ENCODE measurements around the gene TPI1. TPM values are rescaled to one million over a fixed set of nuclear protein-coding genes. Genes with fewer than 3 reads are reported as not detected.
"Not testable (repeated sequence)": the region's sequence is repeated elsewhere in the genome, so short reads cannot be mapped to it uniquely, and the experiment has no call there.

TPI1 gene
- total RNA-seq, 2 donors from 2014 or later = 805 to 1,294 TPM

DNA sequence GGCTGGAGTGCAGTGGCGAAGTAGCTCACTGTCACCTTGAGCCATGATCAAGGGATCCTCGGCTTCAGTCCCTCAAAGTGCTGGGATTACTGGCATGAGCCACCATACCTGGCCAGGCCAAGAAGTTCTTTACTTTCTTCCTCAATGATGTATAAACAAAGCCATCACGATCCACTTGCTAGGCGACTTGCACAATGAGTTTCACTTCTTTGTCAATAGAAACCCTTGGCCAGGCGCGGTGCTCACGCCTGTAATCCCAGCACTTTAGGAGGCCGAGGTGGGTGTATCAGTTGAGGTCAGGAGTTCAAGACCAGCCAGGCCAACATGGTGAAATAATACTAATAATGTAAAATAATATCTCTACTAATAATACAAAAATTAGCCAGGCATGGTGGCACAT lies 20.1 kb downstream of the TPI1 start:
- Mint-ChIP-seq H3K4me1 (peaks cover 53% of the 10 kb centered on the region), H3K9me3 (peaks cover 10% of the 10 kb centered on the region), H3K36me3 (ENCODE audit: low read depth) (peaks cover 45% of the 10 kb centered on the region), H3K27me3 (ENCODE audit: insufficient read depth) (no peaks in the 10 kb centered on the region), H3K27ac (peak overlapping the region; percentile 93), H3K4me3 (peak overlapping the region; percentile 21)
- H3K36me3 ChIP-seq (ENCODE audit: control insufficient read depth, insufficient read depth, low read length) = peaks cover 26% of the 10 kb centered on the region
- no peak for DNase-seq
- H3K27ac ChIP-seq (ENCODE audit: low read depth, low read length) = no peak overlapping the region
- H3K9ac ChIP-seq (ENCODE audit: extremely low read depth, low read length, poor library complexity, severe bottlenecking) = no peak overlapping the region
- no peaks in the 10 kb centered on the region for H3K27me3 ChIP-seq (ENCODE audit: control insufficient read depth, insufficient read depth, low read length, poor library complexity, severe bottlenecking)
- no peaks in the 10 kb centered on the region for H3K9me3 ChIP-seq (ENCODE audit: control insufficient read depth, low read length)
- WGBS, 2 experiments (ENCODE audit: insufficient coverage in 1 of 2, insufficient read length in 1 of 2) = 90 to 96% methylated on average over 7 to 8 of the region's 8 CpGs
- TF ChIP-seq, protein P1, sequence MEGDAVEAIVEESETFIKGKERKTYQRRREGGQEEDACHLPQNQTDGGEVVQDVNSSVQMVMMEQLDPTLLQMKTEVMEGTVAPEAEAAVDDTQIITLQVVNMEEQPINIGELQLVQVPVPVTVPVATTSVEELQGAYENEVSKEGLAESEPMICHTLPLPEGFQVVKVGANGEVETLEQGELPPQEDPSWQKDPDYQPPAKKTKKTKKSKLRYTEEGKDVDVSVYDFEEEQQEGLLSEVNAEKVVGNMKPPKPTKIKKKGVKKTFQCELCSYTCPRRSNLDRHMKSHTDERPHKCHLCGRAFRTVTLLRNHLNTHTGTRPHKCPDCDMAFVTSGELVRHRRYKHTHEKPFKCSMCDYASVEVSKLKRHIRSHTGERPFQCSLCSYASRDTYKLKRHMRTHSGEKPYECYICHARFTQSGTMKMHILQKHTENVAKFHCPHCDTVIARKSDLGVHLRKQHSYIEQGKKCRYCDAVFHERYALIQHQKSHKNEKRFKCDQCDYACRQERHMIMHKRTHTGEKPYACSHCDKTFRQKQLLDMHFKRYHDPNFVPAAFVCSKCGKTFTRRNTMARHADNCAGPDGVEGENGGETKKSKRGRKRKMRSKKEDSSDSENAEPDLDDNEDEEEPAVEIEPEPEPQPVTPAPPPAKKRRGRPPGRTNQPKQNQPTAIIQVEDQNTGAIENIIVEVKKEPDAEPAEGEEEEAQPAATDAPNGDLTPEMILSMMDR (conservative IDR thresholded peaks at IDR 0.05) = no peak
- no peak overlapping the region for H3K4me3 ChIP-seq (ENCODE audit: low read length)
- peaks cover 7% of the 10 kb centered on the region for H3K4me1 ChIP-seq (ENCODE audit: control insufficient read depth, insufficient read depth, low read length)

DNA sequence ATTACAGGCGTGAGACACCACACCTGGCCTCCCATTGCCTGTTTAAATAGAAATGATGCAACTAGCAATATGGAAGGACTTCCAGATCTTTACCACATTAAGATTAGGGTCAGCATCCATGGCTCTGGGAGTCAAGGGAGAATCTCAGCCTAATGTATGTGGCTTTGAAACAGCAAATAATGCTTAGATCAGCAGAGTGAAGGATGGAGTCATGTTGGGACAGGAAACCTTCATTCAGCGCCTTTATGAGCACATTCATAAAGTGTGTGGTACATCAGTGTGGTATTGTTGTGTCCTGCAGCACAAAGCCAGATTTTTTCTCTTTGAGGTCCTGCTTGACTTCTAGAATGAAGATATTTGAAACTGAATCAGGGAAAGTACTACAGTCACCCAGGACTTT lies 21.0 kb downstream of the TPI1 start:
- no peaks in the 10 kb centered on the region for H3K27me3 ChIP-seq (ENCODE audit: control insufficient read depth, insufficient read depth, low read length, poor library complexity, severe bottlenecking)
- H3K36me3 ChIP-seq (ENCODE audit: control insufficient read depth, insufficient read depth, low read length) = peaks cover 24% of the 10 kb centered on the region
- Mint-ChIP-seq H3K4me3 (no peak overlapping the region), H3K27ac (peak overlapping the region; percentile 70), H3K9me3 (peaks cover 10% of the 10 kb centered on the region), H3K27me3 (ENCODE audit: insufficient read depth) (peaks cover 1% of the 10 kb centered on the region), H3K36me3 (ENCODE audit: low read depth) (peaks cover 37% of the 10 kb centered on the region), H3K4me1 (peaks cover 53% of the 10 kb centered on the region)
- no peaks in the 10 kb centered on the region for H3K9me3 ChIP-seq (ENCODE audit: control insufficient read depth, low read length)
- no peak overlapping the region for H3K9ac ChIP-seq (ENCODE audit: extremely low read depth, low read length, poor library complexity, severe bottlenecking)
- 84 to 98% methylated on average over 2 of the region's 2 CpGs for WGBS, 2 experiments (ENCODE audit: insufficient coverage in 1 of 2, insufficient read length in 1 of 2)
- no peak for DNase-seq
- H3K4me3 ChIP-seq (ENCODE audit: low read length) = no peak overlapping the region
- TF ChIP-seq, protein P1 (conservative IDR thresholded peaks at IDR 0.05) = no peak
- peaks cover 7% of the 10 kb centered on the region for H3K4me1 ChIP-seq (ENCODE audit: control insufficient read depth, insufficient read depth, low read length)
- H3K27ac ChIP-seq (ENCODE audit: low read depth, low read length) = no peak overlapping the region

DNA sequence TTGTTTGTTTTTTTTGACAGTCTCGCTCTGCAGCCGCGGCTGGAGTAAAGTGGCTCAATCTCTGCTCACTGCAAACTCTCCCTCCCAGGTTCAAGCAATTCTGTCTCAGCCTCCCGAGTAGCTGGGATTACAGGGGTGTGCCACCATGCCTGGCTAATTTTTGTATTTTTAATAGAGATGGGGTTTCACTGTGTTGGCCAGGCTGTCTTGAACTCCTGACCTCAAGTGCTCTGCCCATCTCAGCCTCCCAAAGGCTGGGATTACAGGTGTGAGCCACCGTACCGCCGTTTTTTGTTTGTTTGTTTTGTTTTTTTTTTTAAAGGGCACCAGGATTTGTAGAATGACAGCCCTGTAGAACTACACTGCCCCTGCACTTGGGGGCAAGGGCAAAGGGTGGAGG lies 21.5 kb downstream of the TPI1 start:
- peak overlapping the region; percentile 70 for H3K27ac Mint-ChIP-seq
- not testable (repeated sequence) for H3K27me3 Mint-ChIP-seq (ENCODE audit: insufficient read depth); H3K27me3 ChIP-seq (ENCODE audit: control insufficient read depth, insufficient read depth, low read length, poor library complexity, severe bottlenecking); H3K9me3 Mint-ChIP-seq; DNase-seq; H3K9me3 ChIP-seq (ENCODE audit: control insufficient read depth, low read length); H3K9ac ChIP-seq (ENCODE audit: extremely low read depth, low read length, poor library complexity, severe bottlenecking); H3K4me3 Mint-ChIP-seq; H3K4me3 ChIP-seq (ENCODE audit: low read length); H3K27ac ChIP-seq (ENCODE audit: low read depth, low read length); H3K4me1 ChIP-seq (ENCODE audit: control insufficient read depth, insufficient read depth, low read length)
- peaks cover 53% of the 10 kb centered on the region for H3K4me1 Mint-ChIP-seq
- peaks cover 20% of the 10 kb centered on the region for H3K36me3 ChIP-seq (ENCODE audit: control insufficient read depth, insufficient read depth, low read length)
- WGBS, 2 experiments (ENCODE audit: insufficient coverage in 1 of 2, insufficient read length in 1 of 2) = 85 to 96% methylated on average over 4 to 7 of the region's 7 CpGs
- peaks cover 33% of the 10 kb centered on the region for H3K36me3 Mint-ChIP-seq (ENCODE audit: low read depth)

DNA sequence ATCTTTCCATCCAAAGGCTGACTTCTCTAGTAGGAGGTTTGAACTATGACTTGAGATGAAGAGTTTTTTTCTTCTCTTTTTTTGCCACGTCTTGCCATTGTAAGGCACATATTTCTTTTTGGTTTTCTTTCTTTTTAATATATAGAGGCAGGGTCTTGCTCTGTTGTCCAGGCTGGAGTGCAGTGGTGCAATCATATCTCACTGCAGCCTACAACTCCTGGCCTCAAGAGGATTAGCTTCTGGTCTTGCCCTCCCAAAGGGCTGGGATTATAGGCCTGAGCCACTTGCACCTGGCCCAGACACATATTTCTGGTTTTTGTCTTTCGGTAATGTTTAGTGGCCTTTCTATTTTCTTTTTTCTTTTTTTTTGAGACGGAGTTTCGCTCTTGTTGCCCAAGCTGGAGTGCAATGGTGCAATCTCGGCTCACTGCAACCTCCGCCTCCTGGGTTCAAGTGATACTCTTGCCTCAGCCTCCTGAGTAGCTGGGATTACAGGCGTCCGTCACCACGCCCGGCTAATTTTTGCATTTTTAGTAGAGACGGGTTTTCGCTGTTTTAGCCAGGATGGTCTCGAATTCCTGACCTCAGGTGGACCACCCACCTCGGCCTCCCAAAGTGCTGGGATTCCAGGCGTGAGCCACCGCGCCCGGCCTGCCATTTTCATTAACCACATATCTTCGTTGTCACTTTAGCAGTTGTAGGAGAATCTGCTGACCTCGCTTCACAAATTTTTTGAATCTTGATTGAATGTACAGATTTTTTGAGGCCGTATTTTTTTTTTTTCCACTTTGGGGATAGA lies 22.6 kb downstream of the TPI1 start:
- H3K27me3 ChIP-seq (ENCODE audit: control insufficient read depth, insufficient read depth, low read length, poor library complexity, severe bottlenecking); H3K4me1 ChIP-seq (ENCODE audit: control insufficient read depth, insufficient read depth, low read length); H3K27me3 Mint-ChIP-seq (ENCODE audit: insufficient read depth); DNase-seq; H3K9me3 ChIP-seq (ENCODE audit: control insufficient read depth, low read length); H3K36me3 ChIP-seq (ENCODE audit: control insufficient read depth, insufficient read depth, low read length); H3K9me3 Mint-ChIP-seq: not testable (repeated sequence)
- H3K9ac ChIP-seq (ENCODE audit: extremely low read depth, low read length, poor library complexity, severe bottlenecking) = peak overlapping the region; percentile 75
- peaks cover 42% of the 10 kb centered on the region for H3K4me1 Mint-ChIP-seq
- peak overlapping the region; percentile 98 for H3K27ac Mint-ChIP-seq
- H3K4me3 ChIP-seq (ENCODE audit: low read length) = peak overlapping the region; percentile 77
- peaks cover 22% of the 10 kb centered on the region for H3K36me3 Mint-ChIP-seq (ENCODE audit: low read depth)
- peak overlapping the region; percentile 62 for H3K4me3 Mint-ChIP-seq
- WGBS, 2 experiments (ENCODE audit: insufficient coverage in 1 of 2, insufficient read length in 1 of 2) = 96% methylated on average over 17 to 20 of the region's 21 CpGs
- H3K27ac ChIP-seq (ENCODE audit: low read depth, low read length) = peak overlapping the region; percentile 90
